Measurements from ENCODE around the gene SMYD2. TPM values are rescaled to one million over a fixed set of nuclear protein-coding genes. Genes with fewer than 3 reads are reported as not detected.

The SMYD2 gene
- total RNA-seq, 1 donor from 2014 or later, result 65.6 TPM

- no peak for DNase-seq (ENCODE audit: low read depth)
- no peak for TF ChIP-seq CTCF (conservative IDR thresholded peaks at IDR 0.05; ENCODE audit: low read depth, low read length)
- no peak overlapping the region for H3K4me3 ChIP-seq (ENCODE audit: low read depth, low read length)
Measured at GRCh38 chr1:214290424-214291037, 9.6 kb downstream of the SMYD2 start.

- no peak for TF ChIP-seq CTCF (conservative IDR thresholded peaks at IDR 0.05; ENCODE audit: low read depth, low read length)
- H3K4me3 ChIP-seq (ENCODE audit: low read depth, low read length), result no peak overlapping the region
- DNase-seq (ENCODE audit: low read depth), result no peak
Measured at GRCh38 chr1:214292322-214292721, 11.4 kb downstream of the SMYD2 start.

- H3K4me3 ChIP-seq (ENCODE audit: low read depth, low read length), result no peak overlapping the region
- DNase-seq (ENCODE audit: low read depth), result no peak
- no peak for TF ChIP-seq CTCF (conservative IDR thresholded peaks at IDR 0.05; ENCODE audit: low read depth, low read length)
Measured at GRCh38 chr1:214295934-214296333, 15.0 kb downstream of the SMYD2 start.

GRCh38 chr1:214296860-214297745 is 16.1 kb downstream of the SMYD2 start:
- no peak overlapping the region for H3K4me3 ChIP-seq (ENCODE audit: low read depth, low read length)
- no peak for TF ChIP-seq CTCF (conservative IDR thresholded peaks at IDR 0.05; ENCODE audit: low read depth, low read length)

GRCh38 chr1:214300149-214300780 is 19.3 kb downstream of the SMYD2 start:
- no peak for TF ChIP-seq CTCF (conservative IDR thresholded peaks at IDR 0.05; ENCODE audit: low read depth, low read length)
- H3K4me3 ChIP-seq (ENCODE audit: low read depth, low read length), result no peak overlapping the region
- no peak for DNase-seq (ENCODE audit: low read depth)

More at GRCh38 chr1:214296860-214297745, 16.1 kb downstream of the SMYD2 start:
- DNase-seq (ENCODE audit: low read depth), result peak; percentile 74

GRCh38 chr1:214301526-214301925 is 20.6 kb downstream of the SMYD2 start:
- no peak overlapping the region for H3K4me3 ChIP-seq (ENCODE audit: low read depth, low read length)
- no peak for DNase-seq (ENCODE audit: low read depth)
- TF ChIP-seq CTCF (conservative IDR thresholded peaks at IDR 0.05; ENCODE audit: low read depth, low read length), result no peak
